Astrocyte of the spinal cord (primary cell): ENCODE results near the gene SCD.

Experiments
- DNase-seq: peaks from one replicate; pipeline ENCODE4 v3.0.0; 2011; ENCODE audit warnings: low read depth, low spot score
- H3K4me3 ChIP-seq: 2 replicates; pipeline ENCODE4 v1.5.1; 2011; ENCODE audit warnings: low read depth, mild to moderate bottlenecking, low read length, moderate library complexity
- CTCF ChIP-seq: IDR thresholded peaks from 2 replicates; pipeline ENCODE4 v1.5.1; 2012; ENCODE audit warnings: low read depth, mild to moderate bottlenecking, low read length, inconsistent platforms
- in situ Hi-C: cut with HindIII; loops from 2 replicates; pipeline ENCODE4 v1.10.0; 2017; ENCODE audit warnings: low sequenced_read_pairs

Gene SCD

DNA sequence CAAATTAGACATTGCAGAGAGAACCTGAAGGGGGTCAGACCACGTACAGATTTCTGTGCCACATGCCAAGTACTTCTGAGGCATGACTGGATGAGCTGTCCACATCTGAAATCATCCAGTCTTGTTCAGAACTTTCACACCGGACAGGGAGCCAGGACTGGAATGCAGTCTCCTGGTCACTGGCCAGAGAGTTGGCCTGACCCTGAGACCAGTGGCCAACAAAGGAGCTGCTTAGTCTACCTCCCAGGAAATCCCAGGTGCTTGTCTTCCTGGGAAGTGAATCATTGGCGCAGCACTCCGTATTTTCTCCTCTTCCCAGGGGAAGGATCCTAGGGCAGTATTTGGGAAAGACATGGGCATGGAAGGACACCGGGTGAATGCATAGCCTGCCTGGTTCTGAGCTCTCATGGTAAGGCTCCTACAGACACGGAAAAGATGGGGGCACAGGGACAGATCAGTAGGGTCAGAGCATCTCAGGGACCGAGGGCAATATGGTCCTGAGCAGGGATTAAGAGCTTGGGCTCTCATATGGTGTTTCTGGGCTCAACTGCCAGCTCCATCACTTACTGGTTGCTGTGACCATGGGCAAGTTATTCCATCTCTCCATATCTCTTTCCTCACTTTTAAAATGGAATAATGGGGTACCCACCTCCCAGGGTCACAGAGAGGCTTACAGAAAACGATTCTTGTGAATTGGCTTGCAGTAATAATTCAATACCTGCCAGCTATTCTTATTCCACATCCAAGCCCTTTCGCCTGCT, 1.3 kb upstream of the SCD start:
- DNase-seq, result peak; percentile 79
- H3K4me3 ChIP-seq, result peak overlapping the region; percentile 93
- TF ChIP-seq CTCF, result no peak
- in situ Hi-C loops, result loop anchor here (25.0 kb wide), 1 partner anchor 192 kb away; the partner anchor contains the start of genes HIF1AN and NDUFB8

DNA sequence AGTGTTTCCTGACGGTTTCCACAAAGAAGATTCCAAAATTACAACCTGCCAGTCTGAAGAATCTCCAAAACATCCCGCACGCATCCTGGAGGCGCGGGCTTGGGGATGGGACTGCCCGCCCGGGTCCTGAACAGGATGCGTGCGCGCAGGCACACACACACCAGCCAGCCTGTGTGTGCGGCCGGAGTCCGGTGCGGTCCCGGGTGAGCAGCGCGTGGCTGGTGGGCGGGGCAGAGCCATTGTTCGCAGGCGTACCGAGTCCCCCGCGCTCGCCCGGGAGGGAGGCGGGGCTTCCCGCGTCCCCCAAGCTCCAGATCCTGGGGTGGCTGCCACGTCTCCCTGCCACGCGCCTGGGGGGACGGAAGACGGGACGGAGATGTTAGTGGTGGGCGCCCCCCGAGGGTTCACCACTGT, 675 bp upstream of the SCD start:
- peak; percentile 73 for DNase-seq
- no peak for TF ChIP-seq CTCF
- in situ Hi-C loops, result loop anchor here (25.0 kb wide), 1 partner anchor 191 kb away; the partner anchor contains the start of genes HIF1AN and NDUFB8
- H3K4me3 ChIP-seq, result peak overlapping the region; percentile 93

DNA sequence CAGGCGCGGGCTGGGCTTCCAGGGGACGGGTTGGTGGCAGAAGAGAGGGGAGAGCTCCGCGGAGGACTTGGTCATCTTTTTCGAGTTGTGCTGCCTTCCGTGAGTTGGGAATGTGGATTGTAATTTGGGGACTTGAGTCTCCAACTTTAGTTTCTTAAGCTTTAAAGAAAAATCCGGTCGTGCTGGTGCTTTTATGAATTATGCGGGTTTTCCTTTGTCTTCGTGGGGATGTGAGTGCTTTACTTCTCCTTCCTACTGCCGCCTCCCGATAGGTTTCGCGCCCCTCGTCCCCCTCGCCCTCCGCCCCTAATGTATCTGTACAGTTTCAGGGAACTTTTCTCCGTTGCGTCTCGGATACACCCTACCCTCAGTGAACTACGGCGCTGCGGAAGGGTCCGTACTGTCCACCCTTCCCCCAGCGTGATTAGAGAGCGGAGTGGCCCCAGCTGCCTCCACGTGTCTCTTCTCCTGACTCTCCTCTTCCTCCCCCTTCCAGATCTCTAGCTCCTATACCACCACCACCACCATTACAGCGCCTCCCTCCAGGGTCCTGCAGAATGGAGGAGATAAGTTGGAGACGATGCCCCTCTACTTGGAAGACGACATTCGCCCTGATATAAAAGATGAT, 649 bp downstream of the SCD start:
- no peak for DNase-seq
- TF ChIP-seq CTCF, result no peak
- in situ Hi-C loops, result loop anchor here (25.0 kb wide), 1 partner anchor 190 kb away; the partner anchor contains the start of genes HIF1AN and NDUFB8
- H3K4me3 ChIP-seq, result peak overlapping the region; percentile 93

DNA sequence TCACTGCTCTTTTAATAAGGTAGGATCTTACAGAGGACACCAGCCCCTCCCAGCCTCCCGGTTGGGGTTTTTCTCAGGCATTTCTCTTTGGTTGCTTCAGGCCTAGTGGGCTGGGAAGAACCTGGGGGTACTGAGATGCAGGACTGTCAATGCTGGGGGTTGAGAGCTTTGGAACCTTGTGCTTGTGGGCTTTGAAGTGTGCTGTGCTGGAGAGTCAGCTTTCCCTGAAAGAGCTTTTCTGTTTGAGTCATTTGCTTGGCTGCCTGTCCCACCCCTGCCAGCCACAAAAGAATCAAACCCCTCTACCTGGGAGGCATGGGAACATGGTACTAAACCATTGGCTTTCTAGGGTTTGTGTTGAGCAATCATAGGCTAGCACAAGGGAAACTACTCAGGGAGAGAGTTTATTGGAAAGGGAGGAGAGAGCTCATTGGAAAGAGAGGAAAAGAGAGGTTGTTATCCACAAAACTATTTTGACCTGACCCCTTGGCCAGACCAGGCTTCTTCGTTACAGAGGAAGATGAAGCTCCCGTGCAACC, 1.4 kb downstream of the SCD start:
- no peak for TF ChIP-seq CTCF
- in situ Hi-C loops, result loop anchor here (25.0 kb wide), 1 partner anchor 189 kb away; the partner anchor contains the start of genes HIF1AN and NDUFB8
- H3K4me3 ChIP-seq, result peak overlapping the region; percentile 93
- DNase-seq, result no peak

DNA sequence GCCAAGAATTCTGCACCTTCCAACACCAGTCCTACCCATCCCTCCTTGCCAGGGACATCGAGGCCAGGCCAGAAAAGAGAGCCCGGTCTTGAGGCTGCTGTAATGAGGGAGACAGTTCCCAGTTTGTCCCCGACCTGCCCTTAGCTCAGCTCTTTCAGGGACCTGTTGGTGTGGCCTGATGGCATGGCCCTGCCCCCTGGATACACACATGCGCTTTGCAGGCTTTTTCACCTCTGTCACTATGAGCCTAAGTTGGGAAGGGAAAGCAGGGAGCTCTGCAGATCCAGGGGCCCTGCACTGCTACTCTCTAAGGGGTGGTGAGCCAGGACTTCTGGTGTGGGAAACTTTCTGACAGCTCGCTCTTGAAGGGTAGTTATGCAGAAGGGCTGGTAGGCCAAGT, 2.1 kb downstream of the SCD start:
- peak overlapping the region; percentile 93 for H3K4me3 ChIP-seq
- no peak for DNase-seq
- in situ Hi-C loops, result loop anchor here (25.0 kb wide), 1 partner anchor 188 kb away; the partner anchor contains the start of genes HIF1AN and NDUFB8
- TF ChIP-seq CTCF, result no peak

GRCh38 chr10:100349672-100350071, 2.6 kb downstream of the SCD start:
- H3K4me3 ChIP-seq, result peak overlapping the region; percentile 93
- in situ Hi-C loops, result loop anchor here (25.0 kb wide), 1 partner anchor 188 kb away; the partner anchor contains the start of genes HIF1AN and NDUFB8
- TF ChIP-seq CTCF, result no peak
- DNase-seq, result no peak
